NT2/D1 (cell line): ENCODE measurements around the gene MMP1.

ENCODE experiments used
- SUZ12 ChIP-seq: IDR thresholded peaks from 2 replicates; pipeline ENCODE4 v1.6.1; 2011; ENCODE audit not compliant: insufficient read length, insufficient read depth; ENCODE audit errors: extremely low read depth
- YY1 ChIP-seq: IDR thresholded peaks from 2 replicates; pipeline ENCODE4 v1.6.1; 2011; ENCODE audit not compliant: insufficient read length, insufficient read depth
- ZNF274 ChIP-seq: IDR thresholded peaks from 2 replicates; pipeline ENCODE4 v1.6.1; 2011; ENCODE audit warnings: mild to moderate bottlenecking, low read depth, low read length

- no peak for TF ChIP-seq ZNF274
- TF ChIP-seq YY1: no peak
- no peak for TF ChIP-seq SUZ12
These were observed 35.8 kb upstream of the MMP1 start for GRCh38 chr11:102833731-102834130.
